ENCODE measurements around the gene GOLM1.

The GOLM1 gene

DNA sequence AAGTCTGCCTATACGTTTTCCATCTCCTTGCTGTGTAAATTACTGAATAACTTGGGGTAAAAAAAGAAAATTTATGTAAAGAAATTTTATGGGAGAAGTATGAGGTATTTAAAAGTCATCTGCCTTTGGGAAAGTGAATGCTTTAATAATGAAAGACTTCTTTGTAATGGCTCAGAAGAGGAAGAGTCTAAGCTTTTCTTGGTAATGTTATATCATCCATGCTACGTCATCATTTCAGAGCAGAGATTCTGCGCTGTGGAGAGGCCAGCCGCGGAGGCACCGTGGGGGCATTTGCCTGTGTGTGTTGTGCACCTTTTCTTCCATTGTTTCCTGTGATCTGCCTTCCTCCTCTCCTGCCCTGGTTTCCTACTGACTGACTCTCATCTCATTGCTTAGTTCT, 78.2 kb downstream of the GOLM1 start:
- H3K4me3 ChIP-seq (ENCODE audit: low read length), result no peak overlapping the region
- TF ChIP-seq, protein P1, sequence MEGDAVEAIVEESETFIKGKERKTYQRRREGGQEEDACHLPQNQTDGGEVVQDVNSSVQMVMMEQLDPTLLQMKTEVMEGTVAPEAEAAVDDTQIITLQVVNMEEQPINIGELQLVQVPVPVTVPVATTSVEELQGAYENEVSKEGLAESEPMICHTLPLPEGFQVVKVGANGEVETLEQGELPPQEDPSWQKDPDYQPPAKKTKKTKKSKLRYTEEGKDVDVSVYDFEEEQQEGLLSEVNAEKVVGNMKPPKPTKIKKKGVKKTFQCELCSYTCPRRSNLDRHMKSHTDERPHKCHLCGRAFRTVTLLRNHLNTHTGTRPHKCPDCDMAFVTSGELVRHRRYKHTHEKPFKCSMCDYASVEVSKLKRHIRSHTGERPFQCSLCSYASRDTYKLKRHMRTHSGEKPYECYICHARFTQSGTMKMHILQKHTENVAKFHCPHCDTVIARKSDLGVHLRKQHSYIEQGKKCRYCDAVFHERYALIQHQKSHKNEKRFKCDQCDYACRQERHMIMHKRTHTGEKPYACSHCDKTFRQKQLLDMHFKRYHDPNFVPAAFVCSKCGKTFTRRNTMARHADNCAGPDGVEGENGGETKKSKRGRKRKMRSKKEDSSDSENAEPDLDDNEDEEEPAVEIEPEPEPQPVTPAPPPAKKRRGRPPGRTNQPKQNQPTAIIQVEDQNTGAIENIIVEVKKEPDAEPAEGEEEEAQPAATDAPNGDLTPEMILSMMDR (conservative IDR thresholded peaks at IDR 0.05; ENCODE audit: low read depth, low read length), result no peak
- no peak for DNase-seq (ENCODE audit: low read depth)

DNA sequence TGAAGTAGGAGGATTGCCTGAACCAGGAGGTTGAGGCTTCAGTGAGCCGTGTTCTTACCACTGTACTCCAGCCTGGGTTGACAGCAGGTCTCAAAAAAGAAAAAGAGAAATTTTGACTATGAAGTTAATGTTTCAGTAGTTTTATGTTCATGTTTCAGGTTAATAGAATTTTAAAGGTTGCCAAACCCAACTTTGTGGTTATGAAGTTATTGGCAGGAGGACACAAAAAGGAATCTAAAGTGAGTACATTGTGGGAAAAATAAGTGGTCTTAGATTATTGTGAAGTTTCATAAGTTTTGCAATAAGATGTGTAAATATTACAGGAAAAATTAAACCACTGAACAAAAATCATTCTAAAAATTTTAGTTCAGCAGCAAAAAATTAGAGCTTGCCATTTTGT, 78.6 kb downstream of the GOLM1 start:
- TF ChIP-seq, protein P1 (conservative IDR thresholded peaks at IDR 0.05; ENCODE audit: low read depth, low read length), result no peak
- no peak overlapping the region for H3K4me3 ChIP-seq (ENCODE audit: low read length)
- no peak for DNase-seq (ENCODE audit: low read depth)

DNA sequence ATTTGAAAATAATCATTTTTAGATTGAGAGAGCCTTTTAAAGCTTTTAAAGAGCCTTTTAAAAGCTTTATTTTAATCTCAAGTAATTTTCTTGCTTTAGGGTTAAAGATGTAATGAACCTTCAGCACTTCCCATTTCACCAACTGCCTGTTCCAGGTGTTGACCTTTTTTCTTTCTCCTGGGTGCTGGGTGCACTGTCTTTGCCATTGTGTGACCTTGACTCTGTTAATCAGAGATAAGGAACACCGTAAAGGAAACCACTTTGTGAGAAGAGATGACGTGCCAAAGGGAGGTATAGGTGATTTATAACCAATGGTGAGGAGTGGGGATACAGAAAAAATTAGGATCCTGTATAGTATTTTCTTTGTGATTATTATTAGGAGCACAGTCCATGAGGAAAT, 90.2 kb downstream of the GOLM1 start:
- no peak overlapping the region for H3K4me3 ChIP-seq (ENCODE audit: low read length)
- TF ChIP-seq, protein P1 (conservative IDR thresholded peaks at IDR 0.05; ENCODE audit: low read depth, low read length), result no peak
- DNase-seq (ENCODE audit: low read depth), result no peak

DNA sequence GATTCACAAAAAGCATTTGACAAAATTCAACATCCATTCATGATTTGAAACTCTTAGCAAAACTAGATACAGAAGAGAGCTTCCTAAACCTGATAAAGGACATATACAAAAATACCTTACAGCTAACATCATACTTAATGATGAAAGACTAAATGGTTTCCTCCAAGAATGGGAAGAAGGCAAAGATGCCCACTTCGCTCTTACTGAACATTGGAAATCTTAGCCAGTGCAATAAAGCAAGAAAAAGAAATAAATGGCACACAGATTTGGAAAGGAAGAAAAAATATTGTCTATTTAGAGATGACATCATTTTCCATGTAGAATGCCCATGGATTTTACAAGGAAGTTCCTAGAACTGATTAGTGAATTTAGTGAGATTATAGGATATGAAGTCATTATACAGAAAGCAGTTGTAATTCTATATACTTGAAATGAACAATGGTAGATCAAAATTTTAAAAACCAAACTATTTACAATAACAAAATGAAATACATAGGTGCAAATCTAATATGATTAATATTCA, 94.0 kb downstream of the GOLM1 start:
- TF ChIP-seq, protein P1 (conservative IDR thresholded peaks at IDR 0.05; ENCODE audit: low read depth, low read length), result no peak
- DNase-seq (ENCODE audit: low read depth), result no peak
- no peak overlapping the region for H3K4me3 ChIP-seq (ENCODE audit: low read length)

DNA sequence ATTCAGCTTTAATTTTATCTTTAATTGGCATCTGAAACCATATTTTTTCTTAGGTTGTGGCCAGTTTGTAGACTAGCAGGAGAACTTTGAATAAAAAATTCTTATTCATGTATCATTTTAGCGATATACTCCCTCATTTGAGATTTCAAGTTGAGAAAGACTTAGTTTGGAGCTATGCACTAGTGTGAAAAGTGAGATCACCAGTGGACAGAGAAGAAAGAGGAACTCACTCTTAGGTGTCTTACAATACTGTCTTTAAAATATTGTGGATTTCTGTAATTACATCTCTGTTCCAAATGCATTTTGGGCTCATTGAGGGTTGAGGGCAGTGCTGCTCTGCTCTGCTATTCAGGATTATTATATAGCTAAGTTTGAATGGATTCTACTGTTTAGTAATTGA, 103.8 kb downstream of the GOLM1 start:
- no peak overlapping the region for H3K4me3 ChIP-seq (ENCODE audit: low read length)
- no peak for DNase-seq (ENCODE audit: low read depth)
- TF ChIP-seq, protein P1 (conservative IDR thresholded peaks at IDR 0.05; ENCODE audit: low read depth, low read length), result no peak

DNA sequence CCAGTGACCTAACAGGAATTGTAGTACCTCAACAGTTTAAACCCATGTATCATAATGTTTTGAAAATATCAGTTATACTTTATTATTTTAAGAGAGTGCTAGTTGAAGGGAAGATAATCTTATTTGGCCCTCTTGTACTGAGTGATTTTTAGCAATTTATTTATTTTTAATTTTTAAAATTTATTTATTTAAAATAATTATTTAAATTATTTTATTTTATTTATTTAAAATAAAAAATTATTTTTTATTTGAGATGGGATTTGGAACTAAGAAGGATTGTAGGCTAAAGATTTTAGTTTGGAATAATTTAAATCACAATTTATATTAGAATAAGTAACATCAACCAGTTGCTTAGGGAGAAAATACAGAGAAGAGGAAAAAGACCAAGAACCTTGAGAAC, 104.3 kb downstream of the GOLM1 start:
- H3K4me3 ChIP-seq (ENCODE audit: low read length), result no peak overlapping the region
- TF ChIP-seq, protein P1 (conservative IDR thresholded peaks at IDR 0.05; ENCODE audit: low read depth, low read length), result no peak
- DNase-seq (ENCODE audit: low read depth), result no peak

DNA sequence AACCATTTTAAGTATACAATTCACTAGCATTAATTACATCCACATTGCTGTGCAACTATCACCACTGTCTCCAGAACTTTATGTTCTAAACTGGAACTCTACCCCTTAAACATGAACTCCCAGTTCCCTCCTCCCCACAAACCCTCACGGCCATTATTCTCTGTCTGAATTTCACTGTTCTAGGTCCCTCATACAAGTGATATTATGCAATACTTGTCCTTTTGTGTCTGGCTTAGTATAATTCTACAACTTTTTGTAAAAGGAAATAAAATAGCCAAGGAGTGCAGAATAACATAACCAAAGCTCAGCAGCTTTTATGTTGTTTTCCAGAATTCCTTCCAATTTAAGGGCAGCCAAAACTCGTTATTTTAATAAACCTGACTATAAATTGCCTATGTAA, 105.2 kb downstream of the GOLM1 start:
- no peak for DNase-seq (ENCODE audit: low read depth)
- TF ChIP-seq, protein P1 (conservative IDR thresholded peaks at IDR 0.05; ENCODE audit: low read depth, low read length), result no peak
- H3K4me3 ChIP-seq (ENCODE audit: low read length), result no peak overlapping the region

Measured in retinal pigment epithelial cell (primary cell).